ENCODE results near the gene ADA.

ADA gene

GRCh38 chr20:44584162-44584561 lies 67.3 kb downstream of the ADA start:
- H3K4me3 ChIP-seq (ENCODE audit: low read depth in 1 of 2, low read length in 2 of 2), result no peak overlapping the region

GRCh38 chr20:44583157-44583556 lies 68.3 kb downstream of the ADA start:
- peaks cover 83% of the 10 kb centered on the region for H3K4me1 ChIP-seq (ENCODE audit: insufficient read depth, low read length)
- H3K36me3 ChIP-seq (ENCODE audit: insufficient read depth, low read length), result no peaks in the 10 kb centered on the region
- no peaks in the 10 kb centered on the region for H3K27me3 ChIP-seq (ENCODE audit: control insufficient read depth in 1 of 2, insufficient read depth in 2 of 2, low read length in 2 of 2)
- peak overlapping the region; percentile 71 for H3K27ac ChIP-seq (ENCODE audit: low read depth, low read length)
- peak overlapping the region; percentile 41 for H3K9ac ChIP-seq (ENCODE audit: low read length)
- peak overlapping the region in 1 of 2 donors; percentile 52 for H3K4me3 ChIP-seq (ENCODE audit: low read depth in 1 of 2, low read length in 2 of 2)
- no peaks in the 10 kb centered on the region for H3K9me3 ChIP-seq (ENCODE audit: low read length)

More at GRCh38 chr20:44584162-44584561, 67.3 kb downstream of the ADA start:
- Histone ChIP-seq H3K4me1 (ENCODE audit: insufficient read depth, low read length) (peaks cover 78% of the 10 kb centered on the region), H3K9ac (ENCODE audit: low read length) (peak overlapping the region; percentile 41), H3K9me3 (ENCODE audit: low read length) (no peaks in the 10 kb centered on the region), H3K27ac (ENCODE audit: low read depth, low read length) (peak overlapping the region; percentile 71), H3K36me3 (ENCODE audit: insufficient read depth, low read length) (no peaks in the 10 kb centered on the region), H3K27me3 (ENCODE audit: control insufficient read depth in 1 of 2, insufficient read depth in 2 of 2, low read length in 2 of 2) (no peaks in the 10 kb centered on the region)

GRCh38 chr20:44582311-44583025 lies 69.0 kb downstream of the ADA start, which contains the start of gene PKIG:
TSS of gene PKIG (plus strand) at chr20:44582579. CDS start at chr20:44614557, 31,978 bp downstream.
- H3K36me3 ChIP-seq (ENCODE audit: insufficient read depth, low read length), result no peaks in the 10 kb centered on the region
- H3K27ac ChIP-seq (ENCODE audit: low read depth, low read length), result peak within 1 kb of the TSS; percentile 71
- peaks cover 83% of the 10 kb centered on the region for H3K4me1 ChIP-seq (ENCODE audit: insufficient read depth, low read length)
- peak within 1 kb of the TSS; percentile 33 to 52 for H3K4me3 ChIP-seq (ENCODE audit: low read depth in 1 of 2, low read length in 2 of 2)
- H3K9me3 ChIP-seq (ENCODE audit: low read length), result no peaks in the 10 kb centered on the region
- no peaks in the 10 kb centered on the region for H3K27me3 ChIP-seq (ENCODE audit: control insufficient read depth in 1 of 2, insufficient read depth in 2 of 2, low read length in 2 of 2)
- peak within 1 kb of the TSS; percentile 41 for H3K9ac ChIP-seq (ENCODE audit: low read length)

- Histone ChIP-seq H3K27ac (ENCODE audit: low read depth, low read length) (peak overlapping the region; percentile 71), H3K4me3 (ENCODE audit: low read depth in 1 of 2, low read length in 2 of 2) (peak overlapping the region in 1 of 2 donors; percentile 52), H3K9ac (ENCODE audit: low read length) (no peak overlapping the region), H3K4me1 (ENCODE audit: insufficient read depth, low read length) (peaks cover 83% of the 10 kb centered on the region), H3K27me3 (ENCODE audit: control insufficient read depth in 1 of 2, insufficient read depth in 2 of 2, low read length in 2 of 2) (no peaks in the 10 kb centered on the region), H3K9me3 (ENCODE audit: low read length) (no peaks in the 10 kb centered on the region), H3K36me3 (ENCODE audit: insufficient read depth, low read length) (no peaks in the 10 kb centered on the region)
Measured at GRCh38 chr20:44581515-44581914, 70.0 kb downstream of the ADA start.

- Histone ChIP-seq H3K9me3 (ENCODE audit: low read length) (no peaks in the 10 kb centered on the region), H3K27me3 (ENCODE audit: control insufficient read depth in 1 of 2, insufficient read depth in 2 of 2, low read length in 2 of 2) (no peaks in the 10 kb centered on the region), H3K9ac (ENCODE audit: low read length) (no peak overlapping the region), H3K36me3 (ENCODE audit: insufficient read depth, low read length) (no peaks in the 10 kb centered on the region), H3K4me1 (ENCODE audit: insufficient read depth, low read length) (peaks cover 83% of the 10 kb centered on the region), H3K27ac (ENCODE audit: low read depth, low read length) (no peak overlapping the region), H3K4me3 (ENCODE audit: low read depth in 1 of 2, low read length in 2 of 2) (no peak overlapping the region)
Measured at GRCh38 chr20:44580581-44581268, 70.8 kb downstream of the ADA start.

- H3K9ac ChIP-seq (ENCODE audit: low read length), result no peak overlapping the region
- H3K4me1 ChIP-seq (ENCODE audit: insufficient read depth, low read length), result peaks cover 82% of the 10 kb centered on the region
- no peak overlapping the region for H3K4me3 ChIP-seq (ENCODE audit: low read depth in 1 of 2, low read length in 2 of 2)
- no peaks in the 10 kb centered on the region for H3K36me3 ChIP-seq (ENCODE audit: insufficient read depth, low read length)
- H3K9me3 ChIP-seq (ENCODE audit: low read length), result no peaks in the 10 kb centered on the region
- H3K27me3 ChIP-seq (ENCODE audit: control insufficient read depth in 1 of 2, insufficient read depth in 2 of 2, low read length in 2 of 2), result no peaks in the 10 kb centered on the region
- no peak overlapping the region for H3K27ac ChIP-seq (ENCODE audit: low read depth, low read length)
Measured at GRCh38 chr20:44579313-44580081, 72.0 kb downstream of the ADA start.

- H3K27ac ChIP-seq (ENCODE audit: low read depth, low read length), result no peak overlapping the region
- no peak overlapping the region for H3K4me3 ChIP-seq (ENCODE audit: low read depth in 1 of 2, low read length in 2 of 2)
- H3K27me3 ChIP-seq (ENCODE audit: control insufficient read depth in 1 of 2, insufficient read depth in 2 of 2, low read length in 2 of 2), result no peaks in the 10 kb centered on the region
- H3K36me3 ChIP-seq (ENCODE audit: insufficient read depth, low read length), result no peaks in the 10 kb centered on the region
- no peak overlapping the region for H3K9ac ChIP-seq (ENCODE audit: low read length)
- no peaks in the 10 kb centered on the region for H3K9me3 ChIP-seq (ENCODE audit: low read length)
- H3K4me1 ChIP-seq (ENCODE audit: insufficient read depth, low read length), result peaks cover 85% of the 10 kb centered on the region
Measured at GRCh38 chr20:44576297-44576696, 75.2 kb downstream of the ADA start.

- no peak overlapping the region for H3K9ac ChIP-seq (ENCODE audit: low read length)
- H3K27ac ChIP-seq (ENCODE audit: low read depth, low read length), result peak overlapping the region; percentile 55
- no peaks in the 10 kb centered on the region for H3K27me3 ChIP-seq (ENCODE audit: control insufficient read depth in 1 of 2, insufficient read depth in 2 of 2, low read length in 2 of 2)
- no peaks in the 10 kb centered on the region for H3K36me3 ChIP-seq (ENCODE audit: insufficient read depth, low read length)
- H3K4me1 ChIP-seq (ENCODE audit: insufficient read depth, low read length), result peaks cover 79% of the 10 kb centered on the region
- no peaks in the 10 kb centered on the region for H3K9me3 ChIP-seq (ENCODE audit: low read length)
- no peak overlapping the region for H3K4me3 ChIP-seq (ENCODE audit: low read depth in 1 of 2, low read length in 2 of 2)
Measured at GRCh38 chr20:44574372-44574771, 77.1 kb downstream of the ADA start.

GRCh38 chr20:44573501-44573869 lies 78.0 kb downstream of the ADA start:
- H3K36me3 ChIP-seq (ENCODE audit: insufficient read depth, low read length), result no peaks in the 10 kb centered on the region
- H3K4me1 ChIP-seq (ENCODE audit: insufficient read depth, low read length), result peaks cover 73% of the 10 kb centered on the region
- H3K9me3 ChIP-seq (ENCODE audit: low read length), result no peaks in the 10 kb centered on the region
- H3K9ac ChIP-seq (ENCODE audit: low read length), result no peak overlapping the region
- peak overlapping the region in 1 of 2 donors; percentile 17 for H3K4me3 ChIP-seq (ENCODE audit: low read depth in 1 of 2, low read length in 2 of 2)
- peak overlapping the region; percentile 55 for H3K27ac ChIP-seq (ENCODE audit: low read depth, low read length)
- H3K27me3 ChIP-seq (ENCODE audit: control insufficient read depth in 1 of 2, insufficient read depth in 2 of 2, low read length in 2 of 2), result no peaks in the 10 kb centered on the region

GRCh38 chr20:44572551-44573500 lies 78.7 kb downstream of the ADA start:
- H3K9me3 ChIP-seq (ENCODE audit: low read length), result no peaks in the 10 kb centered on the region
- H3K36me3 ChIP-seq (ENCODE audit: insufficient read depth, low read length), result no peaks in the 10 kb centered on the region
- no peaks in the 10 kb centered on the region for H3K27me3 ChIP-seq (ENCODE audit: control insufficient read depth in 1 of 2, insufficient read depth in 2 of 2, low read length in 2 of 2)
- peaks cover 73% of the 10 kb centered on the region for H3K4me1 ChIP-seq (ENCODE audit: insufficient read depth, low read length)
- H3K4me3 ChIP-seq (ENCODE audit: low read depth in 1 of 2, low read length in 2 of 2), result peak overlapping the region in 1 of 2 donors; percentile 17
- H3K27ac ChIP-seq (ENCODE audit: low read depth, low read length), result peak overlapping the region; percentile 55
- no peak overlapping the region for H3K9ac ChIP-seq (ENCODE audit: low read length)

All from muscle layer of colon (tissue), 2 donors.